ENCODE results near the gene ARHGAP26. TPM values are rescaled to one million over a fixed set of nuclear protein-coding genes. Genes with fewer than 3 reads are reported as not detected.

Gene ARHGAP26
- polyA plus RNA-seq, 1 donor from 2014 or later = 0.83 TPM

GRCh38 chr5:143188692-143189091, 418.5 kb downstream of the ARHGAP26 start:
- no peak overlapping the region for H3K27ac ChIP-seq (ENCODE audit: low read length)
- TF ChIP-seq TAF1 (IDR thresholded peaks at IDR 0.05; ENCODE audit: low read depth) = no peak
- TF ChIP-seq POLR2AphosphoS5 (IDR thresholded peaks at IDR 0.05) = no peak
- TF ChIP-seq, protein P1, sequence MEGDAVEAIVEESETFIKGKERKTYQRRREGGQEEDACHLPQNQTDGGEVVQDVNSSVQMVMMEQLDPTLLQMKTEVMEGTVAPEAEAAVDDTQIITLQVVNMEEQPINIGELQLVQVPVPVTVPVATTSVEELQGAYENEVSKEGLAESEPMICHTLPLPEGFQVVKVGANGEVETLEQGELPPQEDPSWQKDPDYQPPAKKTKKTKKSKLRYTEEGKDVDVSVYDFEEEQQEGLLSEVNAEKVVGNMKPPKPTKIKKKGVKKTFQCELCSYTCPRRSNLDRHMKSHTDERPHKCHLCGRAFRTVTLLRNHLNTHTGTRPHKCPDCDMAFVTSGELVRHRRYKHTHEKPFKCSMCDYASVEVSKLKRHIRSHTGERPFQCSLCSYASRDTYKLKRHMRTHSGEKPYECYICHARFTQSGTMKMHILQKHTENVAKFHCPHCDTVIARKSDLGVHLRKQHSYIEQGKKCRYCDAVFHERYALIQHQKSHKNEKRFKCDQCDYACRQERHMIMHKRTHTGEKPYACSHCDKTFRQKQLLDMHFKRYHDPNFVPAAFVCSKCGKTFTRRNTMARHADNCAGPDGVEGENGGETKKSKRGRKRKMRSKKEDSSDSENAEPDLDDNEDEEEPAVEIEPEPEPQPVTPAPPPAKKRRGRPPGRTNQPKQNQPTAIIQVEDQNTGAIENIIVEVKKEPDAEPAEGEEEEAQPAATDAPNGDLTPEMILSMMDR (IDR thresholded peaks at IDR 0.05; ENCODE audit: poor library complexity, severe bottlenecking) = no peak
- no peak for TF ChIP-seq EP300 (conservative IDR thresholded peaks at IDR 0.05; ENCODE audit: poor library complexity, severe bottlenecking)
- TF ChIP-seq SMC3 (conservative IDR thresholded peaks at IDR 0.05; ENCODE audit: poor library complexity) = no peak
- TF ChIP-seq EZH2 (IDR thresholded peaks at IDR 0.05; ENCODE audit: borderline replicate concordance, insufficient read depth, low read length, poor library complexity, severe bottlenecking) = no peak
- TF ChIP-seq RAD21 (conservative IDR thresholded peaks at IDR 0.05) = no peak
- no peak for TF ChIP-seq MXI1 (conservative IDR thresholded peaks at IDR 0.05; ENCODE audit: poor library complexity, severe bottlenecking)
- no peak for TF ChIP-seq REST (IDR thresholded peaks at IDR 0.05; ENCODE audit: borderline replicate concordance)
- no peaks in the 10 kb centered on the region for H3K27me3 ChIP-seq (ENCODE audit: insufficient read depth, low read depth, low read length)
- no peaks in the 10 kb centered on the region for H3K36me3 ChIP-seq (ENCODE audit: insufficient read depth, low read length)
- no peak overlapping the region for H3K9ac ChIP-seq (ENCODE audit: low read length)
- H4K20me1 ChIP-seq (ENCODE audit: insufficient read depth) = no peaks in the 10 kb centered on the region
- no peak overlapping the region for H2AFZ ChIP-seq (ENCODE audit: low read depth, low read length)
- H3K79me2 ChIP-seq (replicated peaks; ENCODE audit: insufficient read depth, low read length) = no peaks in the 10 kb centered on the region
- no peaks in the 10 kb centered on the region for H3K9me3 ChIP-seq (ENCODE audit: low read length)
- H3K9me2 ChIP-seq (ENCODE audit: insufficient read depth, low read length) = no peaks in the 10 kb centered on the region
- no peaks in the 10 kb centered on the region for H3F3A ChIP-seq (ENCODE audit: insufficient read depth, low read length, poor library complexity, severe bottlenecking)
- H3K4me3 ChIP-seq (ENCODE audit: low read length) = no peak overlapping the region
- no peak overlapping the region for H3K4me2 ChIP-seq (ENCODE audit: low read length)

- H3K36me3 ChIP-seq (ENCODE audit: insufficient read depth, low read length) = no peaks in the 10 kb centered on the region
- no peaks in the 10 kb centered on the region for H3K9me2 ChIP-seq (ENCODE audit: insufficient read depth, low read length)
- no peaks in the 10 kb centered on the region for H3K79me2 ChIP-seq (replicated peaks; ENCODE audit: insufficient read depth, low read length)
- H3K4me2 ChIP-seq (ENCODE audit: low read length) = no peak overlapping the region
- H2AFZ ChIP-seq (ENCODE audit: low read depth, low read length) = no peak overlapping the region
- H3K4me3 ChIP-seq (ENCODE audit: low read length) = no peak overlapping the region
- no peaks in the 10 kb centered on the region for H3K27me3 ChIP-seq (ENCODE audit: insufficient read depth, low read depth, low read length)
- H3K9me3 ChIP-seq (ENCODE audit: low read length) = no peaks in the 10 kb centered on the region
- TF ChIP-seq EP300 (conservative IDR thresholded peaks at IDR 0.05; ENCODE audit: poor library complexity, severe bottlenecking) (no peak), TAF1 (IDR thresholded peaks at IDR 0.05; ENCODE audit: low read depth) (no peak), RAD21 (conservative IDR thresholded peaks at IDR 0.05) (no peak), REST (IDR thresholded peaks at IDR 0.05; ENCODE audit: borderline replicate concordance) (no peak), SMC3 (conservative IDR thresholded peaks at IDR 0.05; ENCODE audit: poor library complexity) (no peak), EZH2 (IDR thresholded peaks at IDR 0.05; ENCODE audit: borderline replicate concordance, insufficient read depth, low read length, poor library complexity, severe bottlenecking) (no peak), POLR2AphosphoS5 (IDR thresholded peaks at IDR 0.05) (no peak), MXI1 (conservative IDR thresholded peaks at IDR 0.05; ENCODE audit: poor library complexity, severe bottlenecking) (no peak)
- TF ChIP-seq, protein P1 (IDR thresholded peaks at IDR 0.05; ENCODE audit: poor library complexity, severe bottlenecking) = no peak
- H4K20me1 ChIP-seq (ENCODE audit: insufficient read depth) = no peaks in the 10 kb centered on the region
- H3K9ac ChIP-seq (ENCODE audit: low read length) = no peak overlapping the region
- H3K27ac ChIP-seq (ENCODE audit: low read length) = no peak overlapping the region
- no peaks in the 10 kb centered on the region for H3F3A ChIP-seq (ENCODE audit: insufficient read depth, low read length, poor library complexity, severe bottlenecking)
Measured at GRCh38 chr5:143190260-143190810, 420.2 kb downstream of the ARHGAP26 start.
